Stimulated activated CD8-positive, alpha-beta memory T cell treated with anti-CD3 and anti-CD28 coated beads, Interleukin-15, amount 100 ng/mL, for 4 hours (primary cell): ENCODE data around the gene DECR2.
"Not testable (repeated sequence)": the region's sequence is repeated elsewhere in the genome, so short reads cannot be mapped to it uniquely, and the experiment has no call there.

Source experiments
- DNase-seq, 2 donors: peaks; one replicate each; pipeline ENCODE4 v3.0.0-alpha.2; 2020; ENCODE audit warnings: low read depth in 2 of 2

The DECR2 gene, protein sequence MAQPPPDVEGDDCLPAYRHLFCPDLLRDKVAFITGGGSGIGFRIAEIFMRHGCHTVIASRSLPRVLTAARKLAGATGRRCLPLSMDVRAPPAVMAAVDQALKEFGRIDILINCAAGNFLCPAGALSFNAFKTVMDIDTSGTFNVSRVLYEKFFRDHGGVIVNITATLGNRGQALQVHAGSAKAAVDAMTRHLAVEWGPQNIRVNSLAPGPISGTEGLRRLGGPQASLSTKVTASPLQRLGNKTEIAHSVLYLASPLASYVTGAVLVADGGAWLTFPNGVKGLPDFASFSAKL

DNA sequence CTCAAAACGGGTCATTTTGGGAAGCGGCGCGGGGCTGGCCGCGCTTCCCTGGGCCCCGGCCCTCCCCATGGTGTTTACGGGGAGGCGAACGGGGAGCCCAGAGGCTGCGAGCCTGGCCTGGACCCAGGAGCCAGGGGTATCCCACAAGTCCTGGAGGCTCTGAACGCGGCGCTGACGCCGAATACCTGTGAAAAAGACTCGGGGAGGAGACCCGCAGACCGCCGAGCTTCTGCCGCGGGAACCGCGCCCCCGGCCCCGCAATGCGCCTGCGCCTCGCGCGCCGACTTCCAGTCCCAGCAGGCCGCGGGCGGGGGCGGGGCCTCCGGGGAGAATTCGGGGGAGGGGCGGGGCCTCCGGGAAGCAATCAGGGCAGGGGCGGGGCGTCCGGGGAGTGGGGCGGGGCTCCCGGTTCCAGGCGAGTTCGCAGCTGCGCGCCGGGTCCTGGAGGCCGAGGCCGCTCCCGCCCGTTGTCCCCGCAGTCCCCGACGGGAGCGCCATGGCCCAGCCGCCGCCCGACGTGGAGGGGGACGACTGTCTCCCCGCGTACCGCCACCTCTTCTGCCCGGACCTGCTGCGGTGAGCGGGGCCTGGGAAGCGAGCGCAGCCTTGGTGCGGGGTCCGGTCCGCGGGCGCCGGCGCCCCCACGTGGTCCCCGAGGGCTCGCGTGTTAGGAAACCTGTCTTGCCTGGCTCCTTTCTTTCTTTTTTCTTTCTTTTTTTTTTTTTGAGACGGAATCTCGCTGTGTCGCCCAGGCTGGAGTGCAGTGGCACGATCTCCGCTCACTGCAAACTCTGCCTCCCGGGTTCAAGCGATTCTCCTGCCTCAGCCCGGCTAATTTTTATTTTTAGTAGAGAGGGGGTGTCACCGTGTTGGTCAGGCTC lies at the start of gene DECR2:
Gene DECR2, plus strand, starts transcription at position 418 of the 881 bp plus-strand sequence. Its CDS starts 79 bp downstream, at position 497.
- DNase-seq = peak; percentile 94 to 96

- peak; percentile 100 for DNase-seq
These were observed 48.9 kb upstream of the DECR2 start, which contains the start of gene AXIN1 for GRCh38 chr16:352547-353403. Gene AXIN1 (minus strand): TSS chr16:352723. CDS start chr16:347025, 5,698 bp downstream.

- DNase-seq = no peak
These were observed 48.0 kb upstream of the DECR2 start for GRCh38 chr16:353404-354290.

GRCh38 chr16:354291-354881 lies 47.3 kb upstream of the DECR2 start:
- DNase-seq = no peak

GRCh38 chr16:354971-355461 lies 46.7 kb upstream of the DECR2 start:
- no peak for DNase-seq

DNA sequence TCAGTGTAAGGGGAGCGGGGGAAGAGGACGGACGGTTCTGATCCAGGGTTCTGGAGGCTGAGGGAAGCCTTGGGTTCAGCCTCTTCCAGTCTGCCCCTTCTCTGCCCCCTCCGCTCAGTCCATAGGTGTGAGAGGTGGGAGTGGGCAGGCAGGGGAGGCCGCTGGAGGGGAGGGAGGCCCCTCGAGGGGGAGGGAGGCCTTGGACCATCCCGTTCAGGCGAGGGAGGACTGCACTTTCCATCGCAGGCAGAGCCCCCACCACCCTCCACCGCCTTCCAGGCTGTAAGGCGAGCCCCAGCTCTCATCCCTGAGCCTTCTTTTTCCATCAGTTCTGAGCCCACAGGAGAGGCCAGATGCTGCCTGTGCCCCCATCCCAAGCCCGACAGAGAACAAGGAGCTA lies 44.9 kb upstream of the DECR2 start:
- DNase-seq = no peak

DNA sequence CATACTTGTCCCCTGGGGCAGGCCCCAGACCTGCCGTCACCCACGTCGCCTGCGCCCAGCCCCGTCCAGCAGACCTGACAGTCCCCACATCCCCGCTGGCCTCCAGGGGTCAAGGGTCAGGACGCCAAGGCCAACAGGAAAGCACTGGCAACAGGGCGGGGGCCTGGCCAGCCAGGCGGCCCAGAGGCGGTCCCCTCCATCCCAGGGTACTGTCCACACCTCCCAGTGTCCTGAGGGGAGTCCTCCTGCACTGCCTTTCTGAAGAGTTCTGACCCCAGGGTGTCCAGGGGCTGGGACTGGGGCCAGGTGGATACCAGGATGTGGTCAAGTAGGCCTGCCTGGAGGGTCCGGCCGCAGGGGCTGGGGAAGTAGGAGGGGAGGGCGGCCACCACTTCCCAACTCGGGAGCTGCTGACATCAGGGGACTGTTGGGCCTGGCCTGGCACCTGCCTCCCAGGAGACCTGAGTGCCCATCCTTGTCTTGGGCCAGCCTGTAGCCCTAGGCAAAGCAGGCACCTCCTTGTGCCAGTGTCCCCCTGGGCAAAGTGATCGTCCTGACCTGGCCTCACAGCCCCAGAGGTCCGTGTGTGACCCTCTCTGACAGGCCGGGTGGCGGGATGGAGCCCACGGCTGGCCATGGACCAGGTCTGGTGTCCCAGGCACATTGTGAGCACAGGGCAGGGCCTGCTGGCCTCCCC lies 42.5 kb upstream of the DECR2 start:
- no peak for DNase-seq

DNA sequence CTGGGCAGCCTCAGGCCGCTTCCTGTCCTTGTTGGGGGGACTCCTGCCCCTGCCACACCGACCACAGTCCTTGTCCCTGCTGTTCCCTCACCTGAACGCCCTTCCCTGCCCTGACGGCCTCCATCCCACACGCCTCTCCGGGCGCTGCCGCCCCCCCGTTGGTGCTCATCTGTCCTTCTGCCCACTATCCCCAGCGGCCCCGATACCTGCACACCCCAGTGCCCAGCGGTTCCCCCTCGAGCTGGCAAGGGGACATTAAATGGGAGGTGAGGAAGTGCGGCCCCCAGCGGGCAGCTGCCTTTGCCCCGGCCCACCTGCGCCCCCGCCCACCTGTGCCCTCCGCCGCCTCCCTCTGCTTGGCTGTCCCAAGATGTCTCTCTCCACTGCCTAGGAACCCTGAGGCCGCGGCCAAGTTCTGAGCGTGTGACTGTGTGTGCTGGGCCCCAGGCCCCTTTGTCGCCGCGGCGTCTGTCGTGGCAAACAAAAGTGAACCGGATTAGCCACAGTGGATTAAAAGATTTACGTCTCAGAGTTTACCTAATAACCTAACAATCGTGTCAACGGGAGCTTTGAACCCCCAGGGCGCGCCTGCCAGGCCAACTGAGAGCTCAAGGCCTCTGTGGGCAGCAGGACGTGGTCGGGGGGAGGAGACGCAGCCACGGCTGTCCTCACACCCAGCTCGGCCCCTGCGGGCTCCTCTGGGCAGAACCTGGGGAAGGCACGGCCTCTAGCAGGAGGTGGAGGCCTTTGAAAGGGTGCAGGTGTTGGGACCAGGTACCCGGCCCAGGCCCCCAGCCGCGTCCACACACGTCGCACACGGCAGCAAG lies 41.6 kb upstream of the DECR2 start:
- DNase-seq = no peak

DNA sequence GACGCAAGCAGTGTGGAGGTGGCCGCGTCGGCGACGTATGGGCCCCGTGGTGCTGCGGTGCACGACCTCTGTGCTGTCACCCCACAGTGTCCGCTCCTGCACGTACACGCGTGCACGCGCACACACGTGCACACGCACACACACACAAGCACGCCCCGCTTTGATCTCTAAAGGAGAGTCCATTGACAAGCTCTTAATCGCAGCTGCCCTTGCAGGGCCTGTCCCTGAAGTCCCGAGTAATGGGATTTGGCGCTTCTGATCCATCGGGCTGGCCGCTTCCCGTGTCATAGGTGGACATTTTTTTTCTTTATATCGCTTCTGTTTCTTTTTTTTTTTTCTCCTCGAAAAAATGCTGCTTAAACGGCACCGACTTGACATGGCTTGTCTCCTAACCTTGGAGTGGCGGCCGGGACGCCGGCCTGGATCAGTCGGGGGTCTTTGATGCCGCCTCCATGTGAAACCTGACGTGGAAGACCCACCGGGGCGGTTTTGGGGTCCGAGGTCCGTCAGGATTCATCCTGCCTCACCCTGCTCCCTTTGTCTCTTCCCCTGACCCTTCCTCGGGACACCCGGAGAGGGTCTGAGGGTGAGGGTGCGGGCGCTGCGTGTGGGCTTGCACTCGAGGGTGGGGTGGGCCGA lies 40.9 kb upstream of the DECR2 start:
- no peak for DNase-seq

DNA sequence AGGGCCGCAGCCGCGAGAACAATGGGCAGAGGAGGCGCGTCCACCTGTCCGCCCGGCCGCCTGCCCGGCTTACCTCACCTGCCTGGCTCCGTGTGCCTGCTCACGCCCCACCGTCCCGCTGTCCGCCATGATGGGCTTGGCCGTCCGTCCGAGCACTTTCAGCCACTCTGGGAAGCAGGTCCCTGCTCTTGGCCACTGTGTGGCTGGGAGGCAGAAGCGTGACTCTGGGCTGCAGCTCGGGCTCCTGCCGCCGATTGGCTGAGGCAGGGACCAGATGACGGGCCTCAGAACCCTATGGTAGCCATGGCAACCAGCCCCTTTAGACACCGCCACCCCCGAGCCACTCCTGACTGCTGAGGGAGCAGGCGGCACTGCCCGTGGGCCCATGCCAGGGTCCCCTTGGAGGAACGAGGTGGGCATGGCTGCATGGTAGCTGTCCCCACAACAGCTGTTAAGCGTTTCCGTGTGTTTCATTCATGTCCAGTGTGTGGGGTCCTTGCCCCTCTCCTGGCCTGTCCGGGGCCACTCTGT lies 40.3 kb upstream of the DECR2 start:
- no peak for DNase-seq

- peak in 1 of 2 donors; percentile 44 for DNase-seq
These were observed 39.6 kb upstream of the DECR2 start for GRCh38 chr16:361872-362701.

DNA sequence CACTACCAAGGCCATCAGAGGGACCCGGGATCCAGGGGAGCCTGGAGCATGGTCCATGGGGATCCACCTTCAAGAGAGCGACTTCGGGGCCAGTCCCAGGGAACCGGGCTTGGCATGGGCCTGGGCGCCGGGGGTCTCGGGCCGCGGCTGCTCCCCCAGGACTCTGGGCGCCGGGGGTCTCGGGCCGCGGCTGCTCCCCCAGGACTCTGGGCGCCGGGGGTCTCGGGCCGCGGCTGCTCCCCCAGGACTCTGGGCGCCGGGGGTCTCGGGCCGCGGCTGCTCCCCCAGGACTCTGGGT lies 39.0 kb upstream of the DECR2 start:
- not testable (repeated sequence) for DNase-seq

GRCh38 chr16:363110-363765 lies 38.4 kb upstream of the DECR2 start:
- DNase-seq = no peak

- DNase-seq = no peak
These were observed 37.8 kb upstream of the DECR2 start for GRCh38 chr16:363766-364490.

DNA sequence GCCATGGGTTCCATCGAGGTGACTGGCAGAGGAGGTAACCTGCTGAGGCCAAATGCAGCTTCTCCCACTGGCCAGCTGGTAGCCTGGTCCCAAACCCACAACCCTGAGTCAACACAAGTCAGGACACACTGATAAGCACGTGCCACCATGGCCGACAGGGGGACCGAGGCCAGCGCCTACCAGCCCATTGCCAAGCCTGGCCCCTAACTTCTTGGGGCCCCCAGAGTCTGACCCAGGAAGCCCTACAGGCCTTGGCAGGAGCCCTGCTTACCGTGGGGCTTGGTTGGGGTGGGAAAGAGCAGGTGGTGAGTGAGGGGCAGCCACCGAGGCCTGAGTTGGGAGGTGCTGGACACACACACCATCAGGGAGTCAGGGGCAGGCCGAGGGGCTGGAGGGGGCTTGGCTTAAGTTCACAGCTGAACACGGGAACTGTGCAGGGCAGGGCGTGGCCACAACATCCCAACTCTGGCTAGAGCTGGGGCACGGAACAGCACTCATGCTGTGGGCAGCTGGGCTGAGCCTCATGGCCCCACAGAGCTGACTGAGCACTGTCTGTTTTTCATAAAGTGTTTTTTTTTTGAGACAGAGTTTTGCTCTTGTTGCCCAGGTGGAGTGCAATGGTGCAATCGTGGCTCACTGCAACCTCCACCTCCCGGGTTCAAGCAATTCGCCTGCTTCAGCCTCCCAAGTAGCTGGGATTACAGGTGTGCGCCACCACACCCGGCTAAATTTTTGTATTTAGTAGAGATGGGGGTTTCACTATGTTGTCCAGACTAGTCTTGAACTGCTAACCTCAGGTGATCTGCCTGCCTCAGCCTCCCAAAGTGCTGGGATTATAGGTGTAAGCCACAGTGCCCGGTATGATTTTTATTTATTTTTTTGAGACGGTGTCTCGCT lies 36.8 kb upstream of the DECR2 start:
- no peak for DNase-seq
